ENCODE results near the gene IGF2.

- no peak for TF ChIP-seq CTCF (optimal IDR thresholded peaks at IDR 0.05 in 1 of 3, IDR thresholded peaks at IDR 0.05 in 1 of 3, conservative IDR thresholded peaks at IDR 0.05 in 1 of 3; ENCODE audit: extremely low read depth in 1 of 3, insufficient read depth in 2 of 3, low read length in 3 of 3)
- no peak for TF ChIP-seq EZH2 (IDR thresholded peaks at IDR 0.05; ENCODE audit: low read length)
Measured at GRCh38 chr11:2149460-2149859, 10.3 kb upstream of the IGF2 start.
